GM21576 (cell line): ENCODE results near the gene RCBTB1.
"Not testable (repeated sequence)": the region's sequence is repeated elsewhere in the genome, so short reads cannot be mapped to it uniquely, and the experiment has no call there.

Experiments
- ATAC-seq: cut with Tn5 transposase; IDR thresholded peaks from one replicate; pipeline ENCODE4 v1.9.1; 2021; ENCODE audit warnings: mild to moderate bottlenecking, moderate library complexity; ENCODE audit not compliant: unreplicated experiment

Gene RCBTB1

DNA sequence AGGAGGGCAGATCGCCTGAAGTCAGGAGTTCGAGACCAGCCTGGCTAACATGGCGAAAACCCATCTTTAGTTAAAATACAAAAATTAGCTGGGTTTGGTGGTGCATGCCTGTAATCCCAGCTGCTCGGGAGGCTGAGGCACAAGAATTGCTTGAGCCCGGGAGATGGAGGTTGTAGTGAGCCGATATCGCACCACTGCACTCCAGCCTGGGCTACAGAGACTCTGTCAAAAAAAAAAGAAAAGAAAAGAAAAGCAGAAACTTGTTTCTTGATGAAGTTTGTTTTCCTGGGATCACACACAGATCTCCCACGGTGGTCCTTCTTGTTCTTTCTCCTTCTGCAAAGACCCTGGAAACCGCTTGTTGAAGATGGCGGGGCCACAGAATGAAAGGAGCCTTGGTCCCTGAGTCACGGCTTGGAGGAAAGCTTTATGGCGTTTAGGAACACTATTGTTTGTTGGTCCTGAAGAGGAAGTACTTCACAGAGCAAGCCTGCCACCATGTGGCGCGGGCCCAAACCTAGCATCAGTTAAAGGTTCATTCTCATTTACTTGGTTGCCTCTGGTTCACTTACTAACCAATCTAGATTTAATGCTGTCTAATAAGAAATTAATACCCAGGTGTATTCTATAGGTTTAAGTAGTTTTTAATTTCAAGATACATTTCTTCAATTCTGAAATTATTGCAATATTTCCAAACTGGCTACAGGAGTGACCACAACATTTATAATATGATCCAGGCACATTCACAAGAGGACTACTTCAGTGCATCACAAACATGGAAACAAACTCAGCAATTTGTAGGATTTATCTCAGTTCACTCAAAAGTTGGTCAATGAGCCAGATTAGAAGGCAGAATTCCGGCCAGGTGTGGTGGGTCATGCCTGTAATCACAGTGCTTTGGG, 21.6 kb upstream of the RCBTB1 start:
- peak; percentile 96 for ATAC-seq

- ATAC-seq = no peak
Measured at GRCh38 chr13:49604570-49604969, 19.2 kb upstream of the RCBTB1 start.

GRCh38 chr13:49602615-49603014, 17.3 kb upstream of the RCBTB1 start:
- not testable (repeated sequence) for ATAC-seq

DNA sequence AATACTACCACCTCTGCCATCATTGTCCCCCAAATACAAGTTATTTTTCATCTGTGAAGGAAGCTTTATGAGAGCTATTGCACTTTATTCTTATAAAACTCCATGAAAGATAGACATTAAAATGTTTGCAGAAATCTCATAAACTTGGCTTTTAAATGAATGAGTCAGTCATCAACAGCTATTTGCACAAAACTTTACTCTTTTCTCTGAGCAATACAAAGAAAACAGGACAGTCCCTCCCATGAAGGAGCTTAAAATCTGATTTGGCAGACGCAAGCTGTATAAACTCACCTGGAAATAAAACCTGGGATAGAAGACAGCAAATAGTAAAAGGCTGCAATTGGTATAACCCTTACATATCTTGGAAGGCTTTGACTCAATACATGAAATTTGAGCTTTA, 16.6 kb upstream of the RCBTB1 start:
- no peak for ATAC-seq

DNA sequence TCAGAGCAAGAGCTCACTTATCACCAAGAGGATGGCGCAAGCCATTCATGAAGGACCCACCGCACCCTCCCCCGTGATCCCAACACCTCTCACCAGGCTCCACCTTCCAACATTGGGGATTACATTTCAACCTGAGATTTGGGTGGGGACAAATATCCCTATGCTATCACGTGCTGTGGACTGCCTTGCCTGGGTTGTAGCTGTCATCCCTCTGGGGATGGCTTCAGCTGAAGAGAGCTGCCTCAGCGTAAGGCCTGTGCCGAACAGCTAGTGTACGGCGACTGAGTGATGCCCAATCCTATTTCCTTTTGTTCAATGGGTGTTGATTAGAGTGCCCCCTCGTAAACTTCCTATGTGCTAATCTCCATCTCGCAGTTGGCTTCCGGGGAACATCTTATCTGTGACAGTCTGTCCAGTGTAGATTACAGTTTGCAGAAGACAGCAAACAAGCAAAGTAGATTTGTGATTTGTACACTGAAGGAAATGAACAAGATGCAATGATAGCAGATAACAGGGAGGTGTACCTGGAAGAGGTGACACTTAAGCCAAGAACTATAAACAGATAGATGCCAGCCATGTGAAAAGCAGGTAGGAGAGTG, 11.8 kb upstream of the RCBTB1 start:
- ATAC-seq = no peak

DNA sequence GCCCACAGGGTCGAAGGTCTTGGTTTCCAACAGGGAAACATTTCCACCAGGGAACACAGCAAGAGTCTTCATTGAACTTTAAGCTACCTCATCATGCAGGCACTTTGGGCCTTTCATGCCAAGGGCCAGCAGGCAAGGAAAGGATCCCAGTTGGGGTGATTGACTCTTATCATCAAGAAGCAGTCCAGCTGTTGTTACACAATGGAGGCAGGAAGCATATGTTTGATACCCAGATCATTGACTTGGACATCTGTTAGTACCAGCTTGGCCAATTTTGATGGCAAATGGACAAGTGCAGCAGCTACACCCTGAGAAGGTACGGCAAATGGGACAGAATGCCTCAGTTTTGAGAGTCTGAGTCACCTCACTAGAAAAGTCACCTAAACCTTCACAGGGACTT, 10.9 kb upstream of the RCBTB1 start:
- ATAC-seq = no peak

DNA sequence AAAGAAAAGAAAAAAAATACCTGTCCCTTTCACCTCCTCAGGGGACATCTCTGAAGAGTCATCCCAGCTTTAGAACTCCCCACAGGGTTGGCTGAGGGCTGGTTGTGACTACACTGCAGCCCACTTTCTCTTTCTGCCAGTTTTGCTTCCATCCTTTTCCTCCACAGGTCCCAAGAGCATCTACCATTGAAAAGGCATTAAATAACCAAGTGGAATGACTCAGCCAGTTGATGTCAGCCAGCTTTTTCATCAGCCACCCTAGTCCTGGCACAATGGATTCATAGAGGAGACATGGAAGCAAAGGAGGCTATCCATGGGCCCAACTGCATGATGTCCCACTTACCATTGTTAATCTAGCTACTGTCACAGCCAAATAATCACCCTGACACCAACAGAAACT, 9.2 kb upstream of the RCBTB1 start:
- ATAC-seq = no peak

DNA sequence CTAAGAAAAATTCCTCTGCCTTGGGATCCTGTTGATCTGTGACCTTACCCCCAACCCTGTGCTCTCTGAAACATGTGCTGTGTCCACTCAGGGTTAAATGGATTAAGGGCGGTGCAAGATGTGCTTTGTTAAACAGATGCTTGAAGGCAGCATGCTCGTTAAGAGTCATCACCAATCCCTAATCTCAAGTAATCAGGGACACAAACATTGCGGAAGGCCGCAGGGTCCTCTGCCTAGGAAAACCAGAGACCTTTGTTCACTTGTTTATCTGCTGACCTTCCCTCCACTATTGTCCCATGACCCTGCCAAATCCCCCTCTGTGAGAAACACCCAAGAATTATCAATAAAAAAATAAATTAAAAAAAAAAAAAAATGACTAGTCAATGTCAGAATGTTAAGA, 8.5 kb upstream of the RCBTB1 start:
- not testable (repeated sequence) for ATAC-seq

DNA sequence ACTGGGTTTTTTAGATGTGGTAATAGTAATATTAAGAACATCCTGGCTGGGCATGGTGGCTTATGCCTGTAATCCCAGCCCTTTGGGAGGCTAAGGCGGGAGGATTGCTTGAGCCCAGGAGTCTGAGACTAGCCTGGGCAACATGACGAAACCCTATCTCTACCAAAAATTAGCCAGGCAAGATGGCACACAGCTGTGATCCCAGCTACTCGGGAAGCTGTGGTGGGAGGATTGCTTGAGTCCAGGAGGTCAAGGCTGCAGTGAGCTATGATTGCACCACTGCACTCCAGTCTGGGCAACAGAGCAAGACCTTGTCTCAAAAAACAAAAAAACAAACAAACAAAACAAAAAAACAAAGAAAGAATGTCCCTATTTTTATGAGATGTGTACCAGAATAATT, 5.4 kb upstream of the RCBTB1 start:
- ATAC-seq = not testable (repeated sequence)

DNA sequence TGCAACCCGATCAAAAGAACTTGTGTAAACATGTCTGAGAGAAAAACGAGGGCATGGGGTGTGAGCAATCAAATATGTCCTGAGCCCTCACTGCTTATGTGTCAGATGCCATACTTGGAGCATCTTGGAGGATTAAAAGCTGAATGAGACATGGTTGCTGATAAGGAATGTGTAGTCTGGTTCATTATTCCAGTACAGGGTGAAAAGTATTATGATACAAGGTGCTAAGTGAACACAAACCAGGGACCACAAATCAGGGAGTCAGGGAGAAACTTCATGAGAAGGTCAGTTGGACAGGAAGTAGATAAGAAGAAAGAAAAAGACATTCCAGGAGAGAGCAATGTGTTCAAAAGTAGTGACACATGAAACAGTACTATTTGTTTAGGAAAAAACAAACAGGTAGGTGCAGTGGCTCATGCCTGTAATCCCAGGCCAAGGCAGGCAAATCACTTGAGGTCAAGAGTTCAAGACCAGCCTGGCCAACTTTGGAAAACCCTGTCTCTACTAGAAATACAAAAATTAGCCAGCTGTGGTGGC, 2.0 kb upstream of the RCBTB1 start:
- ATAC-seq = no peak

DNA sequence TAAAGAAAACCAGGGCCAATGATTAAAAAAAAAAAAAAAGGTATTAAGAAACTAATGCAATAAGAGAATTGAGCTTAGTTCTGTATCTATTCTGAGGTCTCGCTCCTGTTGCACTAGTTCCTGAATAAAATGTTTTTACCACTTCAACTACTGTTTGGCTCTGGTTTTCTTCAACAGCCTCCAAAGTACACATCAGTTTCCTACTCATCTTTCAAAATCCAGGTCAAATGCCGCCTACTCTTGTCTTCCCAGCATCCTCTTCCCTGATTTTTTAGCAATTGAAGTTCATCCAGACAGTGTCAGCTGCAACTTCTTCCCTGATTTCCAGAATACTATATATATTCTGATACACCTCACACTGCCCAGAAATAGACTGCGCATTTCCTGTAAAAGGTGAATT, 1.4 kb upstream of the RCBTB1 start:
- no peak for ATAC-seq

DNA sequence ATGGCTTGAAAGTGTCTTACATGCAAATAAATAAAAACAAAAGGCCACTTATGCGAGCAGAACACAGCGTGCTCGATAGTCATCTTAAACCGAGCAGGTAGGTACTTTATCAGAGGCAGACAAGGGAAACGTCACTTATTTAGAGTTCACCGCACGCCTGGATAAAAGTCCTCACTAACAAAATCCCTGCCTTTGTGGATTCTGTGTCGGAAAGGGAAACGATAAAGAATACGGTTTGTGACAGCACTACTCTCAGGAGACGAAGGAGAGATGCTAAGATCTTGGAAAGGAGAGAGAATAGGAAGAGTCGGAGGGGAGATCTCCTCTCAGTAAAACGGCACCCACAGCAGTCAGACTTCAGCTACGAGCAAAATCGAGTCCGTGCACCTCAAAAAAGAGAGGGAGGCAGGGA, 581 bp downstream of the RCBTB1 start:
- peak; percentile 13 for ATAC-seq

DNA sequence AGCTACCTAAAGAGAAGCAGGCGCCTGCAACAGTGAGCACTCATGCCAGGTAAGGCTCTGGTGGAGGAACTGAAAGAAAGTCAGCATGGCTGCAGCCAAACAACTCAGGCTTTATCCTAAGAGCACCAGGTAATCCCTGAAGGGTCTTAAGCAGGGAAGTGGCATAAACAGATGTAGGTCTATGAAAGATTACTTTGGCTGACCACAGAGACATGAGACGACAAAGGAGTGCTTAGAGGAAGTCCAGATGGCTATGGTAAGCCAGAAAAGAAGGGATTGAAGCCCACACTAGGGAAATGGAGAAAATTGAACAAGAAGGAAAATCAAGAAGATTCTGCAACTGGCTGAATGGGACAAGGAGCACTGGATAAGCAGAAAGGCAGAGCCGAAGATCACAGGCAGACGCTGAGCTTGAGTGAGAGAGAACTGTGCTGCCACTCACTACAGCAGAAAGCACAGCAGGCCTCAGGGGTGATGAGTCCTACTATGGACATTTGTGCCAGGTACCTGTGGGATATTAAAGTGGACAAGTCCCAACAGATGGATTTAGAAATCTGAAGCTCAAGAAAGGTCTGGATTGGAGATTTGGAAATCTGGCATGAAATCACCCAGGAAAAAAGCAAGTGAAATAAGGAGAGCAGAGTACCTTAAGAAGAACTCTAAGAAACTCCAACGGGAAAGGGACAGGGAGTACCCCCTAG, 4.2 kb downstream of the RCBTB1 start:
- ATAC-seq = no peak

- no peak for ATAC-seq
Measured at GRCh38 chr13:49579501-49579900, 5.9 kb downstream of the RCBTB1 start.

- no peak for ATAC-seq
Measured at GRCh38 chr13:49571299-49572240, 13.8 kb downstream of the RCBTB1 start.

GRCh38 chr13:49569993-49570689, 15.2 kb downstream of the RCBTB1 start:
- no peak for ATAC-seq

DNA sequence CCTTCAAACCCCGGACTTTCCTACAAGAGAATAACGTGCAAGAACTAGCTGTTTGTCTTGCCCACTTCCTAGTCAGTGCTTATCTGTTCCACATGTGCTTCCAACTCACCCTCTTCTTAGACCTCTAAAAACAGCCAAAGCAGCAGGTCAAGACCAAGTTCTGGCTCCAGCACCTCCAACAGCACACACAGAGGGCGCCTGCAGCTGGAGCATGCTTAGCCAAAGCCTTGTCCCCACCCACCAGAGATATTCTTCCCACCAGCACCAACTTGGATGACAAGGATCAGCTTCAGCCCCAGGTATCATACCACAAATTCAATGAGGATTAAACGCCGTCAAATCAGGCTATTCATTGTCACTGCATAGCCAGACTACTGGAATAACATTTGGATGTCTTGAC, 17.9 kb downstream of the RCBTB1 start:
- no peak for ATAC-seq

DNA sequence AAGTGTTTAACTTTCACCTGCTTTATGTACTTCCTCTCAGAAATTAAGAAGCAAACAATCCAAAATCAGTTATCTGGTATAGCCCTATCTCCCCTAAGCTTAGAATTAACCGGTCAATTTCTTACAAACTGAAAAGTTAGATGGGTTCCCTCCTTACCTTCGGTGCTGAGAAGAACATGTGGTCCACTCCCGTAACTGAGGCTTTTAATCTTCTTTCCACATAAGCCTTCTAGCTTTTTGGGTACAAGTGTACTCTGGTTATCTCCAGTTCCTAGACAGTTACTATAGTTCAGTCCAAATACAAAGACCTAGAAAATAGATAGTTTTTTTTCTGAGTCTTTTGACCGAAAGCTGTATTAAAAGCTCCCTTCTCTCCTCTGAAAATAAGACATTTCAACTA, 18.9 kb downstream of the RCBTB1 start:
- no peak for ATAC-seq

DNA sequence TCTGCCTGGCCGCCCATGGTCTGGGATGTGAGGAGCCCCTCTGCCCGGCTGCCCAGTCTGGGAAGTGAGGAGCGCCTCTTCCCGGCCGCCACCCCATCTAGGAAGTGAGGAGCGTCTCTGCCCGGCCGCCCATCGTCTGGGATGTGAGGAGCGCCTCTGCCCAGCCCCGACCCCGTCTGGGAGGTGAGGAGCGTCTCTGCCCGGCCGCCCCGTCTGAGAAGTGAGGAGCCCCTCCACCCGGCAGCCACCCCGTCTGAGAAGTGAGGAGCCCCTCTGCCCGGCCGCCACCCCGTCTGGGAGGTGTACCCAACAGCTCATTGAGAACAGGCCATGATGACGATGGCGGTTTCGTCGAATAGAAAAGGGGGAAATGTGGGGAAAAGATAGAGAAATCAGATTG, 19.9 kb downstream of the RCBTB1 start:
- ATAC-seq = not testable (repeated sequence)

- ATAC-seq = no peak
Measured at GRCh38 chr13:49563516-49563915, 21.8 kb downstream of the RCBTB1 start.
